ENCODE results near the gene PEPD. TPM values are rescaled to one million over a fixed set of nuclear protein-coding genes. Genes with fewer than 3 reads are reported as not detected.

PEPD gene
- total RNA-seq, 1 experiment from 2014 or later = 90.9 TPM

GRCh38 chr19:33426621-33427361 is 94.8 kb downstream of the PEPD start:
- DNase-seq (ENCODE audit: low read depth) = no peak

- DNase-seq (ENCODE audit: low read depth) = no peak
Measured at GRCh38 chr19:33424181-33424580, 97.4 kb downstream of the PEPD start.

- DNase-seq (ENCODE audit: low read depth) = no peak
Measured at GRCh38 chr19:33422369-33423180, 99.0 kb downstream of the PEPD start.

- no peak for DNase-seq (ENCODE audit: low read depth)
Measured at GRCh38 chr19:33421368-33421767, 100.2 kb downstream of the PEPD start.

- no peak for DNase-seq (ENCODE audit: low read depth)
Measured at GRCh38 chr19:33420821-33421220, 100.8 kb downstream of the PEPD start.

GRCh38 chr19:33419788-33420130 is 101.8 kb downstream of the PEPD start:
- no peak for DNase-seq (ENCODE audit: low read depth)

- DNase-seq (ENCODE audit: low read depth) = no peak
Measured at GRCh38 chr19:33418871-33419787, 102.5 kb downstream of the PEPD start.

- no peak for DNase-seq (ENCODE audit: low read depth)
Measured at GRCh38 chr19:33418461-33418860, 103.1 kb downstream of the PEPD start.

GRCh38 chr19:33417751-33418150 is 103.8 kb downstream of the PEPD start:
- no peak for DNase-seq (ENCODE audit: low read depth)

GRCh38 chr19:33416307-33417215 is 105.0 kb downstream of the PEPD start:
- peak; percentile 67 for DNase-seq (ENCODE audit: low read depth)

GRCh38 chr19:33414667-33415605 is 106.7 kb downstream of the PEPD start:
- no peak for DNase-seq (ENCODE audit: low read depth)

- no peak for DNase-seq (ENCODE audit: low read depth)
Measured at GRCh38 chr19:33413868-33414666, 107.5 kb downstream of the PEPD start.

GRCh38 chr19:33413426-33413725 is 108.2 kb downstream of the PEPD start:
- no peak for DNase-seq (ENCODE audit: low read depth)

- no peak for DNase-seq (ENCODE audit: low read depth)
Measured at GRCh38 chr19:33412601-33413425, 108.8 kb downstream of the PEPD start.

GRCh38 chr19:33411621-33412180 is 109.9 kb downstream of the PEPD start:
- DNase-seq (ENCODE audit: low read depth) = no peak

GRCh38 chr19:33410915-33411401 is 110.6 kb downstream of the PEPD start:
- DNase-seq (ENCODE audit: low read depth) = no peak

- no peak for DNase-seq (ENCODE audit: low read depth)
Measured at GRCh38 chr19:33409906-33410685, 111.5 kb downstream of the PEPD start.

Data from HT1080 (cell line).